Activated naive CD4-positive, alpha-beta T cell (primary cell): ENCODE results near the gene RAN.
"Not testable (repeated sequence)": the region's sequence is repeated elsewhere in the genome, so short reads cannot be mapped to it uniquely, and the experiment has no call there.

Source experiments
- DNase-seq, 4 experiments: peaks; one replicate each; lab custom pipeline; 2025; lab: John Stamatoyannopoulos, UW

RAN gene

GRCh38 chr12:130871286-130872178 lies at the start of gene RAN:
Gene RAN (plus strand): TSS chr12:130872066. CDS start chr12:130872594, 528 bp downstream.
- peak; percentile 75 to 93 (median 79) for DNase-seq

GRCh38 chr12:130825771-130826150 lies 46.1 kb upstream of the RAN start:
- no peak for DNase-seq

GRCh38 chr12:130826151-130826801 lies 45.6 kb upstream of the RAN start:
- peak; percentile 11 to 69 (median 52) for DNase-seq

GRCh38 chr12:130827432-130827831 lies 44.4 kb upstream of the RAN start:
- no peak for DNase-seq

- no peak for DNase-seq
Observed at GRCh38 chr12:130828895-130829294, 43.0 kb upstream of the RAN start.

GRCh38 chr12:130829391-130830245 lies 42.2 kb upstream of the RAN start:
- no peak for DNase-seq

- DNase-seq = no peak
Observed at GRCh38 chr12:130830246-130830551, 41.7 kb upstream of the RAN start.

- no peak for DNase-seq
Observed at GRCh38 chr12:130831246-130831645, 40.6 kb upstream of the RAN start.

- no peak for DNase-seq
Observed at GRCh38 chr12:130831876-130832405, 39.9 kb upstream of the RAN start.

- no peak for DNase-seq
Observed at GRCh38 chr12:130832561-130833209, 39.2 kb upstream of the RAN start.

- DNase-seq = no peak
Observed at GRCh38 chr12:130835011-130835410, 36.9 kb upstream of the RAN start.

GRCh38 chr12:130835436-130835835 lies 36.4 kb upstream of the RAN start:
- DNase-seq = no peak

GRCh38 chr12:130838284-130838950 lies 33.4 kb upstream of the RAN start:
- DNase-seq = peak in 2 of 4 experiments; percentile 11 to 25

GRCh38 chr12:130838951-130839769 lies 32.7 kb upstream of the RAN start, which contains the start of gene STX2:
Gene STX2 (minus strand): TSS chr12:130839250. CDS start chr12:130839099, 151 bp downstream.
- DNase-seq = peak; percentile 77 to 95 (median 86)

- no peak for DNase-seq
Observed at GRCh38 chr12:130839770-130840404, 32.0 kb upstream of the RAN start.

GRCh38 chr12:130846369-130846768 lies 25.5 kb upstream of the RAN start:
- DNase-seq = no peak

- DNase-seq = no peak
Observed at GRCh38 chr12:130847112-130847511, 24.8 kb upstream of the RAN start.

- DNase-seq = not testable (repeated sequence)
Observed at GRCh38 chr12:130848105-130848504, 23.8 kb upstream of the RAN start.

- DNase-seq = not testable (repeated sequence)
Observed at GRCh38 chr12:130848785-130849305, 23.0 kb upstream of the RAN start.
